Glutamatergic neuron (in vitro differentiated cells): Measurements from ENCODE around the gene RPAP3. TPM values are rescaled to one million over a fixed set of nuclear protein-coding genes. Genes with fewer than 3 reads are reported as not detected.
A peak's percentile ranks its signal among the peaks of the same experiment; 100 is the strongest.

Source experiments
- DNase-seq: peaks from one replicate; pipeline ENCODE4 v3.0.0; 2022
- H3K27ac Mint-ChIP-seq: one replicate; pipeline ENCODE4 v1.8.0; 2020; ENCODE audit warnings: mild to moderate bottlenecking, mixed read lengths, inconsistent platforms; ENCODE audit not compliant: unreplicated experiment
- H3K27me3 Mint-ChIP-seq: one replicate; pipeline ENCODE4 v1.8.0; 2020; ENCODE audit warnings: mild to moderate bottlenecking, moderate library complexity, mixed read lengths, inconsistent platforms; ENCODE audit not compliant: unreplicated experiment
- H3K36me3 Mint-ChIP-seq: one replicate; pipeline ENCODE4 v1.8.0; 2020; ENCODE audit warnings: mild to moderate bottlenecking, mixed read lengths, inconsistent platforms; ENCODE audit not compliant: unreplicated experiment
- H3K4me1 Mint-ChIP-seq: one replicate; pipeline ENCODE4 v1.8.0; 2020; ENCODE audit warnings: mild to moderate bottlenecking, low read depth, mixed read lengths, inconsistent platforms; ENCODE audit not compliant: unreplicated experiment
- H3K4me3 Mint-ChIP-seq: one replicate; pipeline ENCODE4 v1.8.0; 2020; ENCODE audit warnings: mild to moderate bottlenecking, mixed read lengths, inconsistent platforms; ENCODE audit not compliant: unreplicated experiment
- H3K9me3 Mint-ChIP-seq: one replicate; pipeline ENCODE4 v1.8.0; 2020; ENCODE audit warnings: mild to moderate bottlenecking, moderate library complexity, mixed read lengths, inconsistent platforms; ENCODE audit not compliant: unreplicated experiment
- CTCF ChIP-seq: fragments of 200-600 bp; sonication (generic); IDR thresholded peaks from one replicate; pipeline ENCODE4 v1.5.0; 2021; ENCODE audit not compliant: partially characterized antibody, unreplicated experiment
- total RNA-seq: library from RNA; stranded (reverse); fragmentation: NEBNext Ultra II Directional; extraction: Animal tissue kit (Norgen Biotek cat#: 25700); gene quantifications from one replicate; pipeline ENCODE4 v1.2.1, GENCODE V29; 2021; ENCODE audit not compliant: unreplicated experiment

RPAP3 gene
- total RNA-seq, 1 donor from 2014 or later: 29.5 TPM

- Mint-ChIP-seq H3K9me3 (peaks cover 15% of the 10 kb centered on the region), H3K4me1 (peaks cover 10% of the 10 kb centered on the region)
- TF ChIP-seq CTCF: no peak
Measured at GRCh38 chr12:47746073-47746472, 40.2 kb upstream of the RPAP3 start.

GRCh38 chr12:47745485-47746041, 39.7 kb upstream of the RPAP3 start:
- DNase-seq: no peak
- H3K27me3 Mint-ChIP-seq: peaks cover 19% of the 10 kb centered on the region
- no peaks in the 10 kb centered on the region for H3K36me3 Mint-ChIP-seq
- no peak overlapping the region for H3K27ac Mint-ChIP-seq
- H3K9me3 Mint-ChIP-seq: peaks cover 15% of the 10 kb centered on the region
- no peak for TF ChIP-seq CTCF
- no peak overlapping the region for H3K4me3 Mint-ChIP-seq
- peaks cover 10% of the 10 kb centered on the region for H3K4me1 Mint-ChIP-seq

More at GRCh38 chr12:47746073-47746472, 40.2 kb upstream of the RPAP3 start:
- Mint-ChIP-seq H3K27me3 (peaks cover 19% of the 10 kb centered on the region), H3K36me3 (no peaks in the 10 kb centered on the region), H3K27ac (no peak overlapping the region), H3K4me3 (no peak overlapping the region)
- no peak for DNase-seq

GRCh38 chr12:47744778-47745436, 39.1 kb upstream of the RPAP3 start:
- Mint-ChIP-seq H3K27ac (no peak overlapping the region), H3K9me3 (peaks cover 15% of the 10 kb centered on the region), H3K27me3 (peaks cover 19% of the 10 kb centered on the region), H3K4me1 (peaks cover 10% of the 10 kb centered on the region), H3K4me3 (no peak overlapping the region), H3K36me3 (no peaks in the 10 kb centered on the region)
- no peak for TF ChIP-seq CTCF
- no peak for DNase-seq

- no peak for DNase-seq
- Mint-ChIP-seq H3K4me1 (peaks cover 10% of the 10 kb centered on the region), H3K27ac (peak overlapping the region; percentile 13), H3K4me3 (no peak overlapping the region), H3K36me3 (no peaks in the 10 kb centered on the region), H3K27me3 (peaks cover 19% of the 10 kb centered on the region), H3K9me3 (peaks cover 17% of the 10 kb centered on the region)
- peak; percentile 20 for TF ChIP-seq CTCF
Measured at GRCh38 chr12:47744005-47744651, 38.3 kb upstream of the RPAP3 start.
